GM13977 (cell line): ENCODE measurements around the gene MTHFD1L.

ENCODE experiments used
- DNase-seq: peaks from one replicate; pipeline ENCODE4 v3.0.0; 2012; ENCODE audit warnings: low spot score
- CTCF ChIP-seq: IDR thresholded peaks from 2 replicates; pipeline ENCODE4 v1.5.1; 2012; ENCODE audit warnings: mild to moderate bottlenecking, control low read depth; ENCODE audit not compliant: insufficient read depth; ENCODE audit errors: extremely low read depth, missing control alignments
- in situ Hi-C: fragments of 300-500 bp; cut with MboI; formaldehyde crosslinking; loops from one replicate; pipeline ENCODE4 v1.12.0; 2022; ENCODE audit warnings: low sequenced_read_pairs, low pct_unique_long_range_greater_than_20kb, mixed read lengths, inconsistent platforms; ENCODE audit not compliant: unreplicated experiment

MTHFD1L gene

GRCh38 chr6:150991487-150991886, 126.0 kb downstream of the MTHFD1L start:
- in situ Hi-C loops = no loop called here
- no peak for DNase-seq
- TF ChIP-seq CTCF = no peak

- in situ Hi-C loops = no loop called here
- no peak for TF ChIP-seq CTCF
Measured at GRCh38 chr6:150992262-150992661, 126.8 kb downstream of the MTHFD1L start.

GRCh38 chr6:150992703-150993102, 127.2 kb downstream of the MTHFD1L start:
- in situ Hi-C loops = no loop called here
- TF ChIP-seq CTCF = no peak
- DNase-seq = no peak

More at GRCh38 chr6:150992262-150992661, 126.8 kb downstream of the MTHFD1L start:
- no peak for DNase-seq

GRCh38 chr6:150993253-150993652, 127.8 kb downstream of the MTHFD1L start:
- no peak for TF ChIP-seq CTCF
- in situ Hi-C loops = no loop called here
- DNase-seq = no peak

- no peak for DNase-seq
- in situ Hi-C loops = no loop called here
Measured at GRCh38 chr6:150994026-150994425, 128.5 kb downstream of the MTHFD1L start.

GRCh38 chr6:150996968-150997367, 131.5 kb downstream of the MTHFD1L start:
- DNase-seq = no peak
- in situ Hi-C loops = no loop called here
- no peak for TF ChIP-seq CTCF

More at GRCh38 chr6:150994026-150994425, 128.5 kb downstream of the MTHFD1L start:
- no peak for TF ChIP-seq CTCF

- TF ChIP-seq CTCF = no peak
- in situ Hi-C loops = no loop called here
- DNase-seq = no peak
Measured at GRCh38 chr6:150999107-150999506, 133.6 kb downstream of the MTHFD1L start.
